Body of pancreas (tissue), 4 donors: ENCODE data around the gene BRAF.

Experiments used
- CTCF ChIP-seq, 7 experiments: fragments of 450-650 bp in 4 of 7; fragments of 200-600 bp in 3 of 7; sonication (generic) in 3 of 7; IDR thresholded peaks; one replicate each; pipeline ENCODE4 v1.5.1; 2016 to 2019; ENCODE audit warnings: antibody characterized with exemption in 7 of 7
- POLR2A ChIP-seq, 3 donors: fragments of 450-650 bp; IDR thresholded peaks; one replicate each; pipeline ENCODE4 v1.6.1; 2016; ENCODE audit warnings: antibody characterized with exemption in 3 of 3, mild to moderate bottlenecking in 2 of 3

GRCh38 chr7:140857048-140857447 lies 67.7 kb downstream of the BRAF start:
- TF ChIP-seq CTCF (IDR thresholded peaks at IDR 0.05), result no peak
- TF ChIP-seq POLR2A (IDR thresholded peaks at IDR 0.05), result no peak
